ENCODE data around the gene E2F4. TPM values are rescaled to one million over a fixed set of nuclear protein-coding genes. Genes with fewer than 3 reads are reported as not detected.

The E2F4 gene
- total RNA-seq, 1 experiment from 2014 or later: 75.9 TPM

Other genes with a start within 250 kb of the E2F4 start
- gene CES3, start 230.9 kb upstream of the E2F4 start, total RNA-seq (2014; rRNA removed; shearing (Covaris generic)): 0.10 TPM in 1 of 2 replicates, not detected in the other
- 0.72 TPM in 1 of 2 replicates, not detected in the other for gene CES4A, start 203.6 kb upstream of the E2F4 start, total RNA-seq (2014; rRNA removed; shearing (Covaris generic))
- 98.3 and 105 TPM in 2 replicates for gene CBFB, start 163.0 kb upstream of the E2F4 start, total RNA-seq (2014; rRNA removed; shearing (Covaris generic))
- gene PHAF1, start 82.2 kb upstream of the E2F4 start, total RNA-seq (2014; rRNA removed; shearing (Covaris generic)): 13.7 and 18.0 TPM in 2 replicates
- gene B3GNT9, start 41.2 kb upstream of the E2F4 start, total RNA-seq (2014; rRNA removed; shearing (Covaris generic)): 24.0 and 25.6 TPM in 2 replicates
- 13.0 and 29.5 TPM in 2 replicates for gene TRADD, start 32.2 kb upstream of the E2F4 start, total RNA-seq (2014; rRNA removed; shearing (Covaris generic))
- 4.2 and 10.2 TPM in 2 replicates for gene FBXL8, start 32.2 kb upstream of the E2F4 start, total RNA-seq (2014; rRNA removed; shearing (Covaris generic))
- 3.7 and 4.7 TPM in 2 replicates for gene HSF4, start 27.4 kb upstream of the E2F4 start, total RNA-seq (2014; rRNA removed; shearing (Covaris generic))
- 29.4 and 32.3 TPM in 2 replicates for gene NOL3, start 21.6 kb upstream of the E2F4 start, total RNA-seq (2014; rRNA removed; shearing (Covaris generic))
- 4.2 and 7.8 TPM in 2 replicates for gene MATCAP1, start 8.2 kb upstream of the E2F4 start, total RNA-seq (2014; rRNA removed; shearing (Covaris generic))
- gene EXOC3L1, start 2.0 kb upstream of the E2F4 start, total RNA-seq (2014; rRNA removed; shearing (Covaris generic)): 0.39 and 0.60 TPM in 2 replicates
- gene ELMO3, start 7.0 kb downstream of the E2F4 start, total RNA-seq (2014; rRNA removed; shearing (Covaris generic)): 0.48 and 0.78 TPM in 2 replicates
- gene TMEM208, start 35.0 kb downstream of the E2F4 start, total RNA-seq (2014; rRNA removed; shearing (Covaris generic)): 37.1 and 48.5 TPM in 2 replicates
- 33.6 and 37.2 TPM in 2 replicates for gene FHOD1, start 55.3 kb downstream of the E2F4 start, total RNA-seq (2014; rRNA removed; shearing (Covaris generic))
- gene SLC9A5, start 56.8 kb downstream of the E2F4 start, total RNA-seq (2014; rRNA removed; shearing (Covaris generic)): 0.98 and 1.1 TPM in 2 replicates
- 2.9 and 4.9 TPM in 2 replicates for gene PLEKHG4, start 87.4 kb downstream of the E2F4 start, total RNA-seq (2014; rRNA removed; shearing (Covaris generic))
- not detected in 2 replicates for gene KCTD19, start 134.6 kb downstream of the E2F4 start, total RNA-seq (2014; rRNA removed; shearing (Covaris generic))
- gene LRRC36, start 134.7 kb downstream of the E2F4 start, total RNA-seq (2014; rRNA removed; shearing (Covaris generic)): not detected in 2 replicates
- gene TPPP3, start 201.3 kb downstream of the E2F4 start, total RNA-seq (2014; rRNA removed; shearing (Covaris generic)): 0.24 and 0.29 TPM in 2 replicates
- gene ZDHHC1, start 224.3 kb downstream of the E2F4 start, total RNA-seq (2014; rRNA removed; shearing (Covaris generic)): 1.4 and 2.0 TPM in 2 replicates
- gene HSD11B2, start 239.0 kb downstream of the E2F4 start, total RNA-seq (2014; rRNA removed; shearing (Covaris generic)): not detected in 2 replicates